ENCODE results near the gene SLC2A9. TPM values are rescaled to one million over a fixed set of nuclear protein-coding genes. Genes with fewer than 3 reads are reported as not detected.

The SLC2A9 gene
- polyA plus RNA-seq, 1 donor from 2014 or later = not detected

GRCh38 chr4:10023806-10024205 lies 2.5 kb upstream of the SLC2A9 start:
- Histone ChIP-seq H3K27ac (ENCODE audit: low read length) (no peak overlapping the region), H3K36me3 (ENCODE audit: insufficient read depth, low read length) (no peaks in the 10 kb centered on the region), H3K79me2 (replicated peaks; ENCODE audit: insufficient read depth, low read length) (no peaks in the 10 kb centered on the region), H3F3A (ENCODE audit: insufficient read depth, low read length, poor library complexity, severe bottlenecking) (no peaks in the 10 kb centered on the region), H3K9me2 (ENCODE audit: insufficient read depth, low read length) (no peaks in the 10 kb centered on the region), H3K9ac (ENCODE audit: low read length) (no peak overlapping the region), H3K27me3 (ENCODE audit: insufficient read depth, low read depth, low read length) (peaks cover under 1% of the 10 kb centered on the region), H4K20me1 (ENCODE audit: insufficient read depth) (no peaks in the 10 kb centered on the region), H3K4me2 (ENCODE audit: low read length) (no peak overlapping the region), H3K9me3 (ENCODE audit: low read length) (no peaks in the 10 kb centered on the region), H3K4me3 (ENCODE audit: low read length) (no peak overlapping the region), H2AFZ (ENCODE audit: low read depth, low read length) (no peak overlapping the region)
- TF ChIP-seq REST (IDR thresholded peaks at IDR 0.05; ENCODE audit: borderline replicate concordance) = no peak
- TF ChIP-seq, protein P1, sequence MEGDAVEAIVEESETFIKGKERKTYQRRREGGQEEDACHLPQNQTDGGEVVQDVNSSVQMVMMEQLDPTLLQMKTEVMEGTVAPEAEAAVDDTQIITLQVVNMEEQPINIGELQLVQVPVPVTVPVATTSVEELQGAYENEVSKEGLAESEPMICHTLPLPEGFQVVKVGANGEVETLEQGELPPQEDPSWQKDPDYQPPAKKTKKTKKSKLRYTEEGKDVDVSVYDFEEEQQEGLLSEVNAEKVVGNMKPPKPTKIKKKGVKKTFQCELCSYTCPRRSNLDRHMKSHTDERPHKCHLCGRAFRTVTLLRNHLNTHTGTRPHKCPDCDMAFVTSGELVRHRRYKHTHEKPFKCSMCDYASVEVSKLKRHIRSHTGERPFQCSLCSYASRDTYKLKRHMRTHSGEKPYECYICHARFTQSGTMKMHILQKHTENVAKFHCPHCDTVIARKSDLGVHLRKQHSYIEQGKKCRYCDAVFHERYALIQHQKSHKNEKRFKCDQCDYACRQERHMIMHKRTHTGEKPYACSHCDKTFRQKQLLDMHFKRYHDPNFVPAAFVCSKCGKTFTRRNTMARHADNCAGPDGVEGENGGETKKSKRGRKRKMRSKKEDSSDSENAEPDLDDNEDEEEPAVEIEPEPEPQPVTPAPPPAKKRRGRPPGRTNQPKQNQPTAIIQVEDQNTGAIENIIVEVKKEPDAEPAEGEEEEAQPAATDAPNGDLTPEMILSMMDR (IDR thresholded peaks at IDR 0.05; ENCODE audit: poor library complexity, severe bottlenecking) = no peak
- TF ChIP-seq RAD21 (conservative IDR thresholded peaks at IDR 0.05) = no peak
- no peak for TF ChIP-seq MXI1 (conservative IDR thresholded peaks at IDR 0.05; ENCODE audit: poor library complexity, severe bottlenecking)
- TF ChIP-seq EZH2 (IDR thresholded peaks at IDR 0.05; ENCODE audit: borderline replicate concordance, insufficient read depth, low read length, poor library complexity, severe bottlenecking) = no peak
- no peak for TF ChIP-seq SMC3 (conservative IDR thresholded peaks at IDR 0.05; ENCODE audit: poor library complexity)
- no peak for TF ChIP-seq EP300 (conservative IDR thresholded peaks at IDR 0.05; ENCODE audit: poor library complexity, severe bottlenecking)
- TF ChIP-seq POLR2AphosphoS5 (IDR thresholded peaks at IDR 0.05) = no peak
- no peak for TF ChIP-seq TAF1 (IDR thresholded peaks at IDR 0.05; ENCODE audit: low read depth)

GRCh38 chr4:10023050-10023419 lies 1.7 kb upstream of the SLC2A9 start:
- no peak for TF ChIP-seq SMC3 (conservative IDR thresholded peaks at IDR 0.05; ENCODE audit: poor library complexity)
- TF ChIP-seq POLR2AphosphoS5 (IDR thresholded peaks at IDR 0.05) = no peak
- TF ChIP-seq MXI1 (conservative IDR thresholded peaks at IDR 0.05; ENCODE audit: poor library complexity, severe bottlenecking) = no peak
- no peak for TF ChIP-seq REST (IDR thresholded peaks at IDR 0.05; ENCODE audit: borderline replicate concordance)
- TF ChIP-seq, protein P1 (IDR thresholded peaks at IDR 0.05; ENCODE audit: poor library complexity, severe bottlenecking) = no peak
- TF ChIP-seq EP300 (conservative IDR thresholded peaks at IDR 0.05; ENCODE audit: poor library complexity, severe bottlenecking) = no peak
- H3K9ac ChIP-seq (ENCODE audit: low read length) = no peak overlapping the region
- no peak overlapping the region for H3K4me3 ChIP-seq (ENCODE audit: low read length)
- no peak overlapping the region for H2AFZ ChIP-seq (ENCODE audit: low read depth, low read length)
- no peak overlapping the region for H3K4me2 ChIP-seq (ENCODE audit: low read length)
- H3K79me2 ChIP-seq (replicated peaks; ENCODE audit: insufficient read depth, low read length) = no peaks in the 10 kb centered on the region
- peaks cover 3% of the 10 kb centered on the region for H3K27me3 ChIP-seq (ENCODE audit: insufficient read depth, low read depth, low read length)
- no peak overlapping the region for H3K27ac ChIP-seq (ENCODE audit: low read length)
- H3K9me3 ChIP-seq (ENCODE audit: low read length) = no peaks in the 10 kb centered on the region
- no peaks in the 10 kb centered on the region for H3F3A ChIP-seq (ENCODE audit: insufficient read depth, low read length, poor library complexity, severe bottlenecking)
- H3K9me2 ChIP-seq (ENCODE audit: insufficient read depth, low read length) = no peaks in the 10 kb centered on the region
- no peaks in the 10 kb centered on the region for H3K36me3 ChIP-seq (ENCODE audit: insufficient read depth, low read length)
- no peaks in the 10 kb centered on the region for H4K20me1 ChIP-seq (ENCODE audit: insufficient read depth)
